ENCODE results near the gene BTG4.

Gene BTG4

GRCh38 chr11:111537336-111537860, 25.2 kb upstream of the BTG4 start:
- TF ChIP-seq CEBPB (IDR thresholded peaks at IDR 0.05) (no peak), EP300 (IDR thresholded peaks at IDR 0.05; ENCODE audit: borderline replicate concordance) (no peak)

- TF ChIP-seq NFIC (IDR thresholded peaks at IDR 0.05) (no peak), CREB1 (IDR thresholded peaks at IDR 0.05; ENCODE audit: low read depth) (no peak), ZBTB7A (IDR thresholded peaks at IDR 0.05; ENCODE audit: low read depth) (no peak), TAF1 (IDR thresholded peaks at IDR 0.05; ENCODE audit: low read depth) (no peak), TCF12 (IDR thresholded peaks at IDR 0.05; ENCODE audit: low read depth) (no peak), CEBPB (IDR thresholded peaks at IDR 0.05) (no peak), RAD21 (IDR thresholded peaks at IDR 0.05; ENCODE audit: low read depth) (no peak), FOXM1 (IDR thresholded peaks at IDR 0.05; ENCODE audit: borderline replicate concordance, low read depth) (no peak)
- TF ChIP-seq, protein P1, sequence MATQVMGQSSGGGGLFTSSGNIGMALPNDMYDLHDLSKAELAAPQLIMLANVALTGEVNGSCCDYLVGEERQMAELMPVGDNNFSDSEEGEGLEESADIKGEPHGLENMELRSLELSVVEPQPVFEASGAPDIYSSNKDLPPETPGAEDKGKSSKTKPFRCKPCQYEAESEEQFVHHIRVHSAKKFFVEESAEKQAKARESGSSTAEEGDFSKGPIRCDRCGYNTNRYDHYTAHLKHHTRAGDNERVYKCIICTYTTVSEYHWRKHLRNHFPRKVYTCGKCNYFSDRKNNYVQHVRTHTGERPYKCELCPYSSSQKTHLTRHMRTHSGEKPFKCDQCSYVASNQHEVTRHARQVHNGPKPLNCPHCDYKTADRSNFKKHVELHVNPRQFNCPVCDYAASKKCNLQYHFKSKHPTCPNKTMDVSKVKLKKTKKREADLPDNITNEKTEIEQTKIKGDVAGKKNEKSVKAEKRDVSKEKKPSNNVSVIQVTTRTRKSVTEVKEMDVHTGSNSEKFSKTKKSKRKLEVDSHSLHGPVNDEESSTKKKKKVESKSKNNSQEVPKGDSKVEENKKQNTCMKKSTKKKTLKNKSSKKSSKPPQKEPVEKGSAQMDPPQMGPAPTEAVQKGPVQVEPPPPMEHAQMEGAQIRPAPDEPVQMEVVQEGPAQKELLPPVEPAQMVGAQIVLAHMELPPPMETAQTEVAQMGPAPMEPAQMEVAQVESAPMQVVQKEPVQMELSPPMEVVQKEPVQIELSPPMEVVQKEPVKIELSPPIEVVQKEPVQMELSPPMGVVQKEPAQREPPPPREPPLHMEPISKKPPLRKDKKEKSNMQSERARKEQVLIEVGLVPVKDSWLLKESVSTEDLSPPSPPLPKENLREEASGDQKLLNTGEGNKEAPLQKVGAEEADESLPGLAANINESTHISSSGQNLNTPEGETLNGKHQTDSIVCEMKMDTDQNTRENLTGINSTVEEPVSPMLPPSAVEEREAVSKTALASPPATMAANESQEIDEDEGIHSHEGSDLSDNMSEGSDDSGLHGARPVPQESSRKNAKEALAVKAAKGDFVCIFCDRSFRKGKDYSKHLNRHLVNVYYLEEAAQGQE (IDR thresholded peaks at IDR 0.05; ENCODE audit: low read depth): no peak
- TF ChIP-seq, protein P2, sequence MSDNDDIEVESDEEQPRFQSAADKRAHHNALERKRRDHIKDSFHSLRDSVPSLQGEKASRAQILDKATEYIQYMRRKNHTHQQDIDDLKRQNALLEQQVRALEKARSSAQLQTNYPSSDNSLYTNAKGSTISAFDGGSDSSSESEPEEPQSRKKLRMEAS (IDR thresholded peaks at IDR 0.05): no peak
Observed at GRCh38 chr11:111535281-111535680, 23.1 kb upstream of the BTG4 start.

DNA sequence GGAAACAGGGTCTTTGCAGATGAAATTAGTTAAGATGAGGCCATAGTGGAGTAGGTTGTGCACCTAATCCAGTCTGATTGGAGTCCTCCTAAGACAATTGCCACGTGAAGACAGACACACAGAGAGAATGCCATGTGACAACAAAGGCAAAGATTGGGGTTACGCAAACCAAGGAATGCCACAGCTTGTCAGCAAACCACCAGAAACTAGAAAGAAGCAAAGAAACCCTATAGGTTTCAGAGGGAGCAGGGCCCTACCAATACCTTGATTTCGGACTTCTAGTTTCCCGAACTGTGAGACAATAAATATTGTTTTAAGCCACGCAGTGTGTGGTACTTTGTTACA, 20.2 kb upstream of the BTG4 start:
- TF ChIP-seq RAD21 (IDR thresholded peaks at IDR 0.05; ENCODE audit: low read depth) (no peak), ZBTB7A (IDR thresholded peaks at IDR 0.05; ENCODE audit: low read depth) (no peak)

DNA sequence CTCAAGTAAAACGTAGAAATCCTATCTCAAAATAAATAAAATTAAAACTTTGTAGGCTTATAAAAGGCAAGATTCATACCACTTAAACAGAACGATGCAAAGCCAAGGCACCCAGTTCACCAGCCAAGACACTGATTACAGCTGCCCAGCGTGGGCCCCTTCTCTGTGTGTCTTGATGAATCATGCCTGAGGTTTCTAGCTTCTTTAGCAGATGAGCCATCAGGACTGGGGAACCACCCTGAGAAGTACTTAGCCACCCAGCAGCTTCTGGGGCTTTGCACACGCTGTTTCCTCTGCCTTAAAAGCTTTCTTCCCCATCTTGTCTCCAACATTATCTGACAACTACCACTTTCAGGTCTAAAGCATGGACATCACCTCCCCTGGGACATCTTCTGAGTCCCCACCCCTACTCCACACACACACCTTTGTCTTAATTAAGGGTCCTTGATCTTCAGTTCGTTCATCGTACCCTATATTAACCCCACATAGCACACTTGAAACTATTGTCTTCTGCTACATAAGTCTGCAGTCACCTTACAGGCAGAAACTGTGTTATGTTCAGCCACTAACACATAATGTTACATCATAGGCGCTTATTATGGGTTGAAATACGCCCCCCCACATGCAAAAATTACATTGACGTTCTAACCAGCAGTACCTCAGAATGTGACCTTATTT, 19.6 kb upstream of the BTG4 start:
- TF ChIP-seq CREB1 (IDR thresholded peaks at IDR 0.05; ENCODE audit: low read depth) (no peak), RAD21 (IDR thresholded peaks at IDR 0.05; ENCODE audit: low read depth) (no peak), TCF12 (IDR thresholded peaks at IDR 0.05; ENCODE audit: low read depth) (no peak), CEBPB (IDR thresholded peaks at IDR 0.05) (no peak), YY1 (IDR thresholded peaks at IDR 0.05; ENCODE audit: low read depth) (no peak), NFIC (IDR thresholded peaks at IDR 0.05) (no peak), ZBTB7A (IDR thresholded peaks at IDR 0.05; ENCODE audit: low read depth) (no peak), EP300 (IDR thresholded peaks at IDR 0.05; ENCODE audit: borderline replicate concordance) (no peak), EGR1 (IDR thresholded peaks at IDR 0.05) (no peak), TAF1 (IDR thresholded peaks at IDR 0.05; ENCODE audit: low read depth) (no peak), FOXM1 (IDR thresholded peaks at IDR 0.05; ENCODE audit: borderline replicate concordance, low read depth) (no peak), TEAD4 (IDR thresholded peaks at IDR 0.05) (no peak)
- TF ChIP-seq, protein P2 (IDR thresholded peaks at IDR 0.05): no peak
- TF ChIP-seq, protein P3, sequence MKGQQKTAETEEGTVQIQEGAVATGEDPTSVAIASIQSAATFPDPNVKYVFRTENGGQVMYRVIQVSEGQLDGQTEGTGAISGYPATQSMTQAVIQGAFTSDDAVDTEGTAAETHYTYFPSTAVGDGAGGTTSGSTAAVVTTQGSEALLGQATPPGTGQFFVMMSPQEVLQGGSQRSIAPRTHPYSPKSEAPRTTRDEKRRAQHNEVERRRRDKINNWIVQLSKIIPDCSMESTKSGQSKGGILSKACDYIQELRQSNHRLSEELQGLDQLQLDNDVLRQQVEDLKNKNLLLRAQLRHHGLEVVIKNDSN (IDR thresholded peaks at IDR 0.05): no peak
- TF ChIP-seq, protein P1 (IDR thresholded peaks at IDR 0.05; ENCODE audit: low read depth): no peak

GRCh38 chr11:111531136-111531535, 18.9 kb upstream of the BTG4 start:
- TF ChIP-seq, protein P3 (IDR thresholded peaks at IDR 0.05): no peak
- TF ChIP-seq YY1 (IDR thresholded peaks at IDR 0.05; ENCODE audit: low read depth): no peak
- TF ChIP-seq CEBPB (IDR thresholded peaks at IDR 0.05): no peak
- no peak for TF ChIP-seq EGR1 (IDR thresholded peaks at IDR 0.05)
- TF ChIP-seq, protein P1 (IDR thresholded peaks at IDR 0.05; ENCODE audit: low read depth): no peak
- no peak for TF ChIP-seq EP300 (IDR thresholded peaks at IDR 0.05; ENCODE audit: borderline replicate concordance)
- no peak for TF ChIP-seq TEAD4 (IDR thresholded peaks at IDR 0.05)
- TF ChIP-seq, protein P2 (IDR thresholded peaks at IDR 0.05): no peak
